GM12872 (cell line): ENCODE data around the gene ACLY.
A peak's percentile ranks its signal among the peaks of the same experiment; 100 is the strongest.

Experiments
- CTCF ChIP-seq: IDR thresholded peaks from 3 replicates; pipeline ENCODE4 v1.5.1; 2011; ENCODE audit warnings: low read depth, mild to moderate bottlenecking, low read length, moderate library complexity; ENCODE audit not compliant: insufficient read depth

ACLY gene

GRCh38 chr17:41962111-41962510 is 43.4 kb upstream of the ACLY start:
- no peak for TF ChIP-seq CTCF

- peak; percentile 55; the same call in 2 of the 3 replicates for TF ChIP-seq CTCF
These were observed 40.8 kb upstream of the ACLY start for GRCh38 chr17:41959336-41960095.

- no peak for TF ChIP-seq CTCF
These were observed 40.2 kb upstream of the ACLY start for GRCh38 chr17:41959030-41959335.

- TF ChIP-seq CTCF, result no peak
These were observed 39.2 kb upstream of the ACLY start for GRCh38 chr17:41957869-41958439.

GRCh38 chr17:41957031-41957868 is 38.5 kb upstream of the ACLY start:
- no peak for TF ChIP-seq CTCF

GRCh38 chr17:41956522-41956921 is 37.8 kb upstream of the ACLY start:
- no peak for TF ChIP-seq CTCF

GRCh38 chr17:41948762-41949460 is 30.2 kb upstream of the ACLY start:
- no peak for TF ChIP-seq CTCF
